Erythroblast (primary cell): Measurements from ENCODE around the gene RNLS.

ENCODE experiments used
- DNase-seq, 2 experiments: peaks; one replicate each; lab custom pipeline; 2025; lab: John Stamatoyannopoulos, UW
- GATA1 ChIP-seq: IDR thresholded peaks from 2 replicates; pipeline ENCODE4 v1.6.1; 2011; ENCODE audit warnings: low read depth, mild to moderate bottlenecking, control low read depth, low read length, moderate library complexity
- POLR2A ChIP-seq: IDR thresholded peaks from 2 replicates; pipeline ENCODE4 v1.6.1; 2011; ENCODE audit warnings: mild to moderate bottlenecking, low read length

RNLS gene

DNA sequence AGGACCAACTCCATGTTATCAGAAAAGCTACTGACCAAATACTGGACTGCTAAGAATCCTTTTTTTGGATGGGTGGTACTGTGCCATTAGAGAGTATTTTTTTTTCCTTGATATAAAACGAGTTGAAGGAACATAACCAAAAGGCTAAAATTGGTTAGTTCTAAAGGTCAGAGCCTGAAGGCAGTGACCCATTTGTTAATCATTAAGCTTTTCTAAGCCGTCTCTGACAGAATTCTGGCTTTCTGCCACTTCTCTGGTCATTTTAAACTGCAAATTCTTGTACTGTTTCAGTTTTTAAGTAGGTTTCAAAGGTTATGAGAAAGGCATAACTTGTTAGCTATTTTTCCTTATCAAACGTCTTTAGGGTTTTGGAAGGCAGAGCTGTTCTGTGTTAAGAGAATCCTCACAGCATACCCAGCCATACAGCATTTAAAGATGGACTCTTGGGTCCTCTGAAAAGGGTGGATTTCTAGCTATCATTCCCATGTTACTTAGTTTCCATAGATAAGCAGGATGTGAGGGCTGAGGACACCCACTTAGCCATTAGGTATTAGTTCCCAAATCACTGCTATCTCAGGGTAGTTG is 196.8 kb downstream of the RNLS start:
- TF ChIP-seq POLR2A = no peak
- TF ChIP-seq GATA1 = no peak
- no peak for DNase-seq

DNA sequence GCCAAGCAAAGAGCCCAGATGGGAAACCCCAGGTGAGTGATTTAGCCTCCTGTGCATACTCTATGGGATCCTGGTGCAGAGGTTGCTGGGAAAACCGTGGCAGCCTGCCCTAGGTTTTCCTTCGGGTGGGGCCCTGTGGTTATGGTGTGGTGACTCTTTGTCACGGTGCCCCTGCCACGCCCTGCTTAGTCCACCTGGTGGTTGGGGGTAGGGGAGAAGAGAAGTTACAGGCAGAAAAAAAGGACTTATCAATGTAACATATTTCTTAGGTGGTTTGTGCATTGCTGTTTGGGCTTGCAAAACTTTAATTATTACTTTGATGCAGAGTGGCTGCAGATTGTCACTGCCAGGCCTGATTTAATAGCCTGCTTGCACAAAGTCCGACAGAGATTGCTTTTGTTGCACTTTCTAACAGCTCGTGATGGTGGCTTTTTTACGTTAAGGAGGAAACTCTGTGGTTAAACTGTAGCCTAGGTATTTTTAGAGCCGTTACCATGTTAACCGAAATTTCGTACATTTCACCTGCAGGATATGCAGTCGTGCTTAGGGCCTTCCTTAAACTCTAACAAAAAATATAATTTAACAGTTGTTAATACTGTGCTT is 197.4 kb downstream of the RNLS start:
- TF ChIP-seq POLR2A (no peak), GATA1 (no peak)
- no peak for DNase-seq

DNA sequence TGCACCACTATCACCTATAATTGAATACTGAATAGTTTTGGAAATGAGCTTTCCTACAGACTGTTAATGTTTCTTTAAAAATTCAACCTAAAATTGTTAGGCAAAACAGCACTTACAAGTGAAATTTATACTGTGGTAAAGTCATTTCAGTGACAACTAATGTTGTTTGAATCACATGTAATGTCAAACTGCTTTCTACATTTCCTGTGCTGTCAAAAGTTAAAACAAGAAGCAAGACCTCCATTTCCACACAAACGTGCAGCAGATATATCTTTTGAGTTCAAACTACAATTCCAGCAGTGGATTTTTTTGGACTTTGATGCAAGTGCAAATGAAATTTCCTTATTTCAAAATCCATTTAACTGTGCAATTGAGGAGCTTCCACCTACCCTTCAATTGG is 199.8 kb downstream of the RNLS start:
- DNase-seq = no peak

DNA sequence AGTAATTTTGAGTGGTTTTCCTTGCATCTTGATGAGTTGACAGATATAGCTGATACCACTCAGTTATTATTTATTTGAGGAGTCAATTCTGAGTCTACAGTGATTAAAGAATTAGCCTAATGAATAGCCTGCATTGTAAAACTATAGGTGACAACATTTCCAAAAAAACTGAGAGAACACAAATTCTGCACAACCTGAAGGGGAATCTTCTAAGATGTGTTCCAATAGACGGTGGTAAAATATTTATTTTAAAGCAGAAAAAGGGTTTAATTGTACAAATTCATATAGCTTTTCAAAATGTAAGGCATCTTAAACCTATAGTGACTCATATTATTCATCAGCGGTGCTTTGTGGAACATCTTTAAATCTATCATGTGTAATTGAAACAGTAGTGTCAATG is 200.4 kb downstream of the RNLS start:
- DNase-seq = no peak
- TF ChIP-seq GATA1 (no peak), POLR2A (no peak)

More for the DNA sequence above, 199.8 kb downstream of the RNLS start:
- TF ChIP-seq GATA1 (no peak), POLR2A (no peak)

GRCh38 chr10:88379575-88379974 is 203.5 kb downstream of the RNLS start:
- TF ChIP-seq GATA1 = no peak
- no peak for TF ChIP-seq POLR2A
- DNase-seq = peak in 1 of 2 experiments; percentile 5

DNA sequence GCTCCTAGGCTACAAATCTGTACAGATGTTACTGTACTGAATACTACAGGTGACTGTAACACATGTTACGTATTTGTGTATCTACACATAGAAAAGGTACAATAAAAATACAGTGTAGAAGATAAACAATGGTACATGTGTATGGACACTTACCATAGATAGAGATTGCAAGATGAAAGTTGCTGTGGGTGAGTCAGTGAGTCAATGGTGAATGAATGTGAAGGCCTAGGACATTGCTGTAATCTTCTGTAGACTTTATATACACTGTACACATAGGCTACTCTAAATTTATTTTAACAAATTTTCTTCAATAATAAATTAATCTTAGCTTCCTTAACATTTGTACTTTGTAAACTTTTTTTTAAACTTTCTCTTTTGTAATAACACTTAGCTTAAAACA is 205.6 kb downstream of the RNLS start:
- TF ChIP-seq GATA1 (no peak), POLR2A (no peak)
- DNase-seq = no peak

- no peak for TF ChIP-seq POLR2A
- TF ChIP-seq GATA1 = no peak
- DNase-seq = no peak
Measured at GRCh38 chr10:88374392-88375175, 208.5 kb downstream of the RNLS start.

DNA sequence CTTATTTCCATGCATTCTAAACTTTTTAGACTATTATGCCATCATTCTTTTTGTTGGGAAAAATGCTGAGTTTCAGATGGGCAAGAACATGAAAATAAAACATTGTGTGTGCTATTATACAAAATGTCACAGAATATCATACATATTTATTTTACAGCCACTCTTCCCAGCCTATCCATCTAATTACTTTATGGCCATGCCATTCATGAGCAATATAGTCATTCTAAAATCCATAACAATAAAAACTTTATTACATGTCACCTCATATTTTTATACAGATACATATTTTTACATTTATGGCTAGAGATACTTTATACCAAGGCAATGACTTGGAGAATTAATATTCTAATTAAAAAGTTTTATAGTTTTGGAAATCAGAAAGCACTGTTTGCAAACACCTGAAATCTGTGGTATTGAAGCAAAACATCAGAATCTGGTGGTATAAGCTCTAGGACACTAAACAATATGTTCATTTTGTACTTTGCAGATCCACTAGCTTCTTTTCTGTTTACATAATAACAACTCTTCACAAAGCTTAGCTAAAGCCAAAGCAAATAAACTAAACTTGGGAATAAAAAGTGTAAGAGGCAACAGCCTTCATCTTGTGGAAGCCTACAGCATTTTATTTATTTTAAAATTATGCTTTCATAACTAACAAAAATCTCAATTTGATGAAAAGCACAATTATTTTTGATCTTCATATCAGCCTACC is 210.1 kb downstream of the RNLS start:
- no peak for TF ChIP-seq GATA1
- no peak for TF ChIP-seq POLR2A
- no peak for DNase-seq

- DNase-seq = no peak
- TF ChIP-seq GATA1 = no peak
- no peak for TF ChIP-seq POLR2A
Measured at GRCh38 chr10:88372051-88372715, 210.9 kb downstream of the RNLS start.

GRCh38 chr10:88370713-88371112 is 212.4 kb downstream of the RNLS start:
- DNase-seq = no peak
- TF ChIP-seq GATA1 (no peak), POLR2A (no peak)

GRCh38 chr10:88366772-88367171 is 216.3 kb downstream of the RNLS start:
- no peak for DNase-seq
- TF ChIP-seq GATA1 (no peak), POLR2A (no peak)

- no peak for DNase-seq
- no peak for TF ChIP-seq GATA1
- no peak for TF ChIP-seq POLR2A
Measured at GRCh38 chr10:88361995-88362807, 220.9 kb downstream of the RNLS start.
